ENCODE measurements around the gene ZNF239. TPM values are rescaled to one million over a fixed set of nuclear protein-coding genes. Genes with fewer than 3 reads are reported as not detected.
"Not testable (repeated sequence)": the region's sequence is repeated elsewhere in the genome, so short reads cannot be mapped to it uniquely, and the experiment has no call there.

Gene ZNF239
- polyA plus RNA-seq, 1 donor = 8.5 TPM

GRCh38 chr10:43601576-43601975 lies 27.2 kb upstream of the ZNF239 start:
- not testable (repeated sequence) for H3K27ac ChIP-seq (ENCODE audit: low read length); H3K36me3 ChIP-seq (ENCODE audit: control insufficient read depth, insufficient read depth, low read length); H3K4me3 ChIP-seq (ENCODE audit: low read length); H3K27me3 ChIP-seq (ENCODE audit: control insufficient read depth, insufficient read depth, low read length); H3K4me1 ChIP-seq (ENCODE audit: control insufficient read depth, insufficient read depth, low read length); DNase-seq; H3K9me3 ChIP-seq (ENCODE audit: control insufficient read depth, low read depth, low read length)
- WGBS (ENCODE audit: insufficient coverage, low lambda C conversion rate) = no CpG with 5 or more reads among the region's 6 CpGs

DNA sequence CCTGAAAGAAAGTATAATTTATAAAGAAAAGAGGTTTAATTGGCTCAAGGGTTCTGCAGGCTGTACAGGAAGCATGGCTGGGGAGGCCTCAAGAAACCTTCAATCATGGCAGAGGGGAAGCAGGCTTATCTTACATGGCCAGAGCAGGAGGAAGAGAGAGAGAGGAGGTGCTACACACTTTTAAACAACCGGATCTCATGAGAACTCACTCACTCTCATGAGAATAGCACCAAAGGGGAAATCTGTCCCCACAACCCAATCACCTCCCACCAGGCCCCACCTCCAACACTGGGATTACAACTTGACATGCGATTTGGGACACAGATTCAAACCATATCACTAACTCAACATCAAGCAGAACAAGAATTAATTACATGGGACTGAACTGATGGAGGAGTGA lies 24.9 kb upstream of the ZNF239 start:
- Histone ChIP-seq H3K27ac (ENCODE audit: low read length) (no peak overlapping the region), H3K27me3 (ENCODE audit: control insufficient read depth, insufficient read depth, low read length) (no peaks in the 10 kb centered on the region), H3K36me3 (ENCODE audit: control insufficient read depth, insufficient read depth, low read length) (no peaks in the 10 kb centered on the region), H3K4me1 (ENCODE audit: control insufficient read depth, insufficient read depth, low read length) (peaks cover 10% of the 10 kb centered on the region), H3K9me3 (ENCODE audit: control insufficient read depth, low read depth, low read length) (no peaks in the 10 kb centered on the region), H3K4me3 (ENCODE audit: low read length) (no peak overlapping the region)
- no peak for DNase-seq
- 86% methylated on average over 1 of the region's 2 CpGs for WGBS (ENCODE audit: insufficient coverage, low lambda C conversion rate)

GRCh38 chr10:43598446-43598845 lies 24.0 kb upstream of the ZNF239 start:
- H3K9me3 ChIP-seq (ENCODE audit: control insufficient read depth, low read depth, low read length) = no peaks in the 10 kb centered on the region

DNA sequence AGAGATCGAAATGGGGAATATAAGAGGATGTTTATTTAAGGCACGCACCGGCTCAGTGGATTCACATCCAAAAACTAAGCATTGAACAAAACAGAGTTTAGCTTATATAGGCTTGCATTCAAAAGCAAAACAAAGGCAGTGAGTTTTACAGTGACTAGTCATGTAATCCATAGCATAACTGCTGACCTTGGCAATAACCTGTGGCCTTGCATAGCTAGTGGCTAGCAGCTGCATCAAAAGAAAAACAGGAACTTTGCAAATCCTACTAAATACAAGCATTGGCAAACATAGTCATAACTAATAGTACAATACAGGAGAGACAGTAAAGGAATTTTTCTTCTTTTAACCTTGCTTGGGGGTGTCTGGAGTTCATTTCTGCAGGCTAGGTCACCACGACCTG lies 22.1 kb upstream of the ZNF239 start:
- no peak overlapping the region for H3K4me3 ChIP-seq (ENCODE audit: low read length)
- no peak for DNase-seq
- 90% methylated on average over 2 of the region's 4 CpGs for WGBS (ENCODE audit: insufficient coverage, low lambda C conversion rate)
- H3K27me3 ChIP-seq (ENCODE audit: control insufficient read depth, insufficient read depth, low read length) = no peaks in the 10 kb centered on the region
- no peaks in the 10 kb centered on the region for H3K36me3 ChIP-seq (ENCODE audit: control insufficient read depth, insufficient read depth, low read length)
- H3K27ac ChIP-seq (ENCODE audit: low read length) = no peak overlapping the region
- no peaks in the 10 kb centered on the region for H3K9me3 ChIP-seq (ENCODE audit: control insufficient read depth, low read depth, low read length)
- peaks cover 10% of the 10 kb centered on the region for H3K4me1 ChIP-seq (ENCODE audit: control insufficient read depth, insufficient read depth, low read length)

More at GRCh38 chr10:43598446-43598845, 24.0 kb upstream of the ZNF239 start:
- H3K36me3 ChIP-seq (ENCODE audit: control insufficient read depth, insufficient read depth, low read length) = no peaks in the 10 kb centered on the region
- peaks cover 10% of the 10 kb centered on the region for H3K4me1 ChIP-seq (ENCODE audit: control insufficient read depth, insufficient read depth, low read length)
- no CpG with 5 or more reads among the region's 2 CpGs for WGBS (ENCODE audit: insufficient coverage, low lambda C conversion rate)
- no peaks in the 10 kb centered on the region for H3K27me3 ChIP-seq (ENCODE audit: control insufficient read depth, insufficient read depth, low read length)
- no peak overlapping the region for H3K27ac ChIP-seq (ENCODE audit: low read length)
- no peak overlapping the region for H3K4me3 ChIP-seq (ENCODE audit: low read length)
- no peak for DNase-seq

DNA sequence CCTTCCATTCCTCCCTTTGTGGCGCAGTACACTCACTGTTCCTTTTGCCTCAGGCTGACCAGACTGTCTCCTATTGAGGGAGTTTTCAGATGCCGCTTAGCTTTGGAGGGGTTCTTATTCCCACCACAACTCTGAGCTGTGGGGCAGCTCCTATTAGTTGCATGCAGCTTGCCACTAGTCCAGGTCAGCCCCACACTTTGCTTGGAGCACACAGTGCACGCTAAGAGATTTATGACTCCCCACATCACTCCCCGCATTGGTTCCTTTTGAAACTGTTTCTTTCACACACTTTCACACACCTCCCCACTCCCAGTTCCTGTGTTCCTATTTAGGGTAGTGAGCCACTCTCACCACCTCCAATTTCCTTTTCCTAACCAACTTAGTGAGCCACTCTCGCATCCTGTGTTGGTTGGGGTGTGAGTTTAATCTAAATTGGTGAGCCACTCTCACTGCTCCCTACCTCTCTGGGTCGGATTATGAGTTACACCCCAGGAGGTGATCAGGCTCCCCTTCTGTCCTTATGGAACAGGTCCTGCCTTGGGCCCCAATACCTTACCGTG lies 21.4 kb upstream of the ZNF239 start:
- H3K9me3 ChIP-seq (ENCODE audit: control insufficient read depth, low read depth, low read length) = no peaks in the 10 kb centered on the region
- no peaks in the 10 kb centered on the region for H3K27me3 ChIP-seq (ENCODE audit: control insufficient read depth, insufficient read depth, low read length)
- no peak overlapping the region for H3K27ac ChIP-seq (ENCODE audit: low read length)
- no peak overlapping the region for H3K4me3 ChIP-seq (ENCODE audit: low read length)
- H3K4me1 ChIP-seq (ENCODE audit: control insufficient read depth, insufficient read depth, low read length) = peaks cover 10% of the 10 kb centered on the region
- DNase-seq = peak in 1 of 2 donors; percentile 12
- 60% methylated on average over 1 of the region's 7 CpGs for WGBS (ENCODE audit: insufficient coverage, low lambda C conversion rate)
- no peaks in the 10 kb centered on the region for H3K36me3 ChIP-seq (ENCODE audit: control insufficient read depth, insufficient read depth, low read length)

DNA sequence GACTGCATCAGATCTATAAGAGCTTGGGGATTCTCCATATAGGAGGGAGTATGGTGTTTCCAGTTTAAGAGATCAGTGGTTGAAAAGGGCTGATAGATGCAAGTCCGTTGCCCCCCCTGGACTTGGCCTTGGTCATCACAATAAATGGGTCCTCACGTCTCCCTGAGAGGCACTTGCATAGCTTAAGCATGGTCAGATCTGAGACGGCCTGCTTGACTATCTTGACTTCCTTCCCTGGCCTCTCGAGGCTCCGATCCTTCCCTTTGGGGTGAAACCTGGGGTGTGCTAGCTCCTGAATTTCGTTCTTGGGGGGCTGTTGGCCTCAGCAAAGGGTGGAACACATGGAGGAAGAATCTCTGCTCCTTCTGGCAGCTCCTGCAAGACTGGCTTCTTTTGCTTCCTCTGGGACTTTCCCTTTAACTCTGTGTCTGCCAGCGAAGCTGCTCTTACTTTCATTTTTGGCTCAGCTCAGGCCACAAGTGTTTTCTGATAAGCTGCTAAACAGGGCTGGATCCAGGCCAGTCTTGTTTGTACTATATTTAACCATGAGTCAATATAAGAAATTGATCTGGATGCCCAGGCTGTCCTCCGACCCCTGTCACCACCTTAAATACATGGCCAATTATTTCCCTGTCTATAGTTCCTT lies 20.7 kb upstream of the ZNF239 start:
- no peak overlapping the region for H3K4me3 ChIP-seq (ENCODE audit: low read length)
- H3K4me1 ChIP-seq (ENCODE audit: control insufficient read depth, insufficient read depth, low read length) = peaks cover 10% of the 10 kb centered on the region
- H3K27ac ChIP-seq (ENCODE audit: low read length) = no peak overlapping the region
- no peaks in the 10 kb centered on the region for H3K36me3 ChIP-seq (ENCODE audit: control insufficient read depth, insufficient read depth, low read length)
- DNase-seq = peak in 1 of 2 donors; percentile 73
- 0% methylated on average over 1 of the region's 8 CpGs for WGBS (ENCODE audit: insufficient coverage, low lambda C conversion rate)
- no peaks in the 10 kb centered on the region for H3K9me3 ChIP-seq (ENCODE audit: control insufficient read depth, low read depth, low read length)
- H3K27me3 ChIP-seq (ENCODE audit: control insufficient read depth, insufficient read depth, low read length) = no peaks in the 10 kb centered on the region

GRCh38 chr10:43591303-43591904 lies 17.0 kb upstream of the ZNF239 start:
- WGBS (ENCODE audit: insufficient coverage, low lambda C conversion rate) = 83% methylated on average over 2 of the region's 5 CpGs
- Histone ChIP-seq H3K9me3 (ENCODE audit: control insufficient read depth, low read depth, low read length) (no peaks in the 10 kb centered on the region), H3K4me1 (ENCODE audit: control insufficient read depth, insufficient read depth, low read length) (peaks cover 16% of the 10 kb centered on the region), H3K27ac (ENCODE audit: low read length) (no peak overlapping the region), H3K27me3 (ENCODE audit: control insufficient read depth, insufficient read depth, low read length) (no peaks in the 10 kb centered on the region), H3K36me3 (ENCODE audit: control insufficient read depth, insufficient read depth, low read length) (no peaks in the 10 kb centered on the region), H3K4me3 (ENCODE audit: low read length) (no peak overlapping the region)
- no peak for DNase-seq

DNA sequence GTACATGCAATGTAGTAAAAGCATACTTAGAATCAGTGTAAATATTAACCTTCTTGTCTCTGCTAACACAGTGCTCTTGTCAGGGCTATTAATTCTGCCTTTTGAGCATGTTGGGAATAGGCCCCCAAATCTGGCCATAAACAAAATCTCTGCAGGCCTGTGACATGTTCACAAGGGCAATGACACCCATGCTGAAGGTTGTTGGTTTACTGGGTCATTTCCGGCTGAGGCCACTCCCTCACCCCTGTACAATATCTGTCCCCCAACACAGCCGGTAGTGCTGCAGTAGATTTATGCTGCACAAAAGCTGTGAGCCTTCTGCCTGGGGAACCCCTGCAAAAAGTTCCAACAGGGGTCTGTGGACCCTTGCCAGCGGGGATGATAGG lies 12.3 kb upstream of the ZNF239 start:
- H3K36me3 ChIP-seq (ENCODE audit: control insufficient read depth, insufficient read depth, low read length); H3K4me3 ChIP-seq (ENCODE audit: low read length); H3K27me3 ChIP-seq (ENCODE audit: control insufficient read depth, insufficient read depth, low read length); H3K9me3 ChIP-seq (ENCODE audit: control insufficient read depth, low read depth, low read length): not testable (repeated sequence)
- peak; percentile 84 to 91 for DNase-seq
- no CpG with 5 or more reads among the region's 3 CpGs for WGBS (ENCODE audit: insufficient coverage, low lambda C conversion rate)
- Histone ChIP-seq H3K27ac (ENCODE audit: low read length) (peak overlapping the region; percentile 98), H3K4me1 (ENCODE audit: control insufficient read depth, insufficient read depth, low read length) (peaks cover 20% of the 10 kb centered on the region)

GRCh38 chr10:43585981-43586729 lies 11.7 kb upstream of the ZNF239 start:
- H3K4me3 ChIP-seq (ENCODE audit: low read length) = no peak overlapping the region
- 100% methylated on average over 1 of the region's 9 CpGs for WGBS (ENCODE audit: insufficient coverage, low lambda C conversion rate)
- peaks cover 20% of the 10 kb centered on the region for H3K4me1 ChIP-seq (ENCODE audit: control insufficient read depth, insufficient read depth, low read length)
- no peaks in the 10 kb centered on the region for H3K36me3 ChIP-seq (ENCODE audit: control insufficient read depth, insufficient read depth, low read length)
- peak; percentile 84 to 86 for DNase-seq
- H3K9me3 ChIP-seq (ENCODE audit: control insufficient read depth, low read depth, low read length) = no peaks in the 10 kb centered on the region
- no peaks in the 10 kb centered on the region for H3K27me3 ChIP-seq (ENCODE audit: control insufficient read depth, insufficient read depth, low read length)
- peak overlapping the region; percentile 98 for H3K27ac ChIP-seq (ENCODE audit: low read length)

DNA sequence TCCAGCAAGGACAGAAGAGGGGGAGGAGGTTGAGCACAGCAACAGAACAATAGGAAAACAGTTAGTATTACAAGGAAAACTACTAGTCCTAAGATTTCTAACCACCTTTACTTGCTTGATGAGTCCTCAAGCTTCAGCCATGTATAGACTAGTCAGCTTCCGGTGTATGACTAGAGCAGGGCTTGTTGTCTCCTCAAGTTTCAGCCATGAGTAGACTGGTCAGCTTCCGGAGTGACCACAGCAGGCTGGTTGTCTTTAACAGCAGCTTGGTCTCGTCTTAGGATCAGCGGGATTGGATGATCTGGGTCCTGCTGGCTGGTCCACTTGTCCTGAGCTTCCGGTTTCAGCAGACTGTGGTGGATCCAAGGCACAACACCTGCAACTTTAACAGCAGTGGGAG lies 10.6 kb upstream of the ZNF239 start:
- Histone ChIP-seq H3K4me3 (ENCODE audit: low read length) (no peak overlapping the region), H3K36me3 (ENCODE audit: control insufficient read depth, insufficient read depth, low read length) (no peaks in the 10 kb centered on the region)
- WGBS (ENCODE audit: insufficient coverage, low lambda C conversion rate) = no CpG with 5 or more reads among the region's 5 CpGs

More for the DNA sequence above, 10.6 kb upstream of the ZNF239 start:
- Histone ChIP-seq H3K9me3 (ENCODE audit: control insufficient read depth, low read depth, low read length) (no peaks in the 10 kb centered on the region), H3K27me3 (ENCODE audit: control insufficient read depth, insufficient read depth, low read length) (no peaks in the 10 kb centered on the region), H3K4me1 (ENCODE audit: control insufficient read depth, insufficient read depth, low read length) (peaks cover 20% of the 10 kb centered on the region), H3K27ac (ENCODE audit: low read length) (no peak overlapping the region)
- DNase-seq = no peak

Measured in large intestine (tissue), 3 donors.